Esophagus muscularis mucosa (tissue), 4 donors: ENCODE measurements around the gene BAIAP2.

ENCODE experiments used
- CTCF ChIP-seq, 3 experiments: fragments of 200-600 bp in 2 of 3; fragments of 450-650 bp in 1 of 3; sonication (generic) in 2 of 3; IDR thresholded peaks; one replicate each; pipeline ENCODE4 v1.5.1; 2017 to 2019; ENCODE audit warnings: antibody characterized with exemption in 3 of 3, mild to moderate bottlenecking in 2 of 3, moderate library complexity in 1 of 3
- EP300 ChIP-seq: sonication (generic); formaldehyde crosslinking; IDR thresholded peaks from one replicate; pipeline ENCODE4 v1.6.1; 2017; ENCODE audit warnings: antibody characterized with exemption
- POLR2A ChIP-seq: fragments of 450-650 bp; IDR thresholded peaks from one replicate; pipeline ENCODE4 v1.6.1; 2017; ENCODE audit warnings: antibody characterized with exemption, moderate library complexity, mild to moderate bottlenecking, low read depth
- POLR2AphosphoS5 ChIP-seq, 2 donors: sonication (generic); formaldehyde crosslinking; IDR thresholded peaks; one replicate each; pipeline ENCODE4 v1.6.1; 2017; ENCODE audit warnings: antibody characterized with exemption in 2 of 2

GRCh38 chr17:81153340-81153803 lies 118.4 kb downstream of the BAIAP2 start:
- TF ChIP-seq EP300 (no peak), POLR2A (no peak), CTCF (IDR thresholded peaks at IDR 0.05) (no peak), POLR2AphosphoS5 (IDR thresholded peaks at IDR 0.05) (no peak)
